PFSK-1 (cell line): ENCODE measurements around the gene NKAIN2.

Source experiments
- POLR2AphosphoS5 ChIP-seq: IDR thresholded peaks from 2 replicates; pipeline ENCODE4 v1.6.1; 2012; ENCODE audit warnings: low read depth, mild to moderate bottlenecking, control low read depth, low read length, moderate library complexity
- SIN3A ChIP-seq: IDR thresholded peaks from 2 replicates; pipeline ENCODE4 v1.6.1; 2012; ENCODE audit warnings: mild to moderate bottlenecking, low read length, moderate library complexity, borderline replicate concordance; ENCODE audit not compliant: insufficient read depth
- TAF1 ChIP-seq: IDR thresholded peaks from 2 replicates; pipeline ENCODE4 v1.6.1; 2012; ENCODE audit warnings: low read length, control low read depth, borderline replicate concordance; ENCODE audit not compliant: insufficient read depth
- TF ChIP-seq, protein P1 (sequence below), 2 experiments: IDR thresholded peaks; 2 replicates each; pipeline versions ENCODE4 v1.6.1 to v1.8.0; 2011 to 2012; ENCODE audit warnings: low read depth in 2 of 2, low read length in 2 of 2, control low read depth in 1 of 2, inconsistent platforms in 1 of 2, mild to moderate bottlenecking in 1 of 2, moderate library complexity in 1 of 2; ENCODE audit not compliant: insufficient read depth in 1 of 2

DNA sequence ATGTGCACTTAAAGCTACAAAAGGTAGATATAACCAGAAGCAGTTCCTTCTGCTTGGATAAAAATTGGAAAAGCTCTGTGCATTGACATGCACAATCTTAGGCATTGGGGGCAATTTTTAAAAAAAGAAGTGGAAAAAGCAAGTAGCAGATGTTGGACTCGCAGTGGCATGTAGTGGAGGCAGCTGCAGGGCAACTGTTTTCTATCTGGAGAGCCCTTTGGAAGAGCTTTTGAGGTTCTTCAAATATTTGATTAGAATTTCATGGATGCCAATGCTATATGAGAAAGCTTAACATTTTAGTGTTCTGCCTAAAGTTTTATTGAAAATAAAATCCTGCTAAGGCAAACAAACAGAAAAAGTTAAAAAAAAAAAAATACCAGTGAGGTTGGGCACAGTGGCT, 770.3 kb downstream of the NKAIN2 start:
- TF ChIP-seq TAF1 = no peak
- TF ChIP-seq, protein P1, sequence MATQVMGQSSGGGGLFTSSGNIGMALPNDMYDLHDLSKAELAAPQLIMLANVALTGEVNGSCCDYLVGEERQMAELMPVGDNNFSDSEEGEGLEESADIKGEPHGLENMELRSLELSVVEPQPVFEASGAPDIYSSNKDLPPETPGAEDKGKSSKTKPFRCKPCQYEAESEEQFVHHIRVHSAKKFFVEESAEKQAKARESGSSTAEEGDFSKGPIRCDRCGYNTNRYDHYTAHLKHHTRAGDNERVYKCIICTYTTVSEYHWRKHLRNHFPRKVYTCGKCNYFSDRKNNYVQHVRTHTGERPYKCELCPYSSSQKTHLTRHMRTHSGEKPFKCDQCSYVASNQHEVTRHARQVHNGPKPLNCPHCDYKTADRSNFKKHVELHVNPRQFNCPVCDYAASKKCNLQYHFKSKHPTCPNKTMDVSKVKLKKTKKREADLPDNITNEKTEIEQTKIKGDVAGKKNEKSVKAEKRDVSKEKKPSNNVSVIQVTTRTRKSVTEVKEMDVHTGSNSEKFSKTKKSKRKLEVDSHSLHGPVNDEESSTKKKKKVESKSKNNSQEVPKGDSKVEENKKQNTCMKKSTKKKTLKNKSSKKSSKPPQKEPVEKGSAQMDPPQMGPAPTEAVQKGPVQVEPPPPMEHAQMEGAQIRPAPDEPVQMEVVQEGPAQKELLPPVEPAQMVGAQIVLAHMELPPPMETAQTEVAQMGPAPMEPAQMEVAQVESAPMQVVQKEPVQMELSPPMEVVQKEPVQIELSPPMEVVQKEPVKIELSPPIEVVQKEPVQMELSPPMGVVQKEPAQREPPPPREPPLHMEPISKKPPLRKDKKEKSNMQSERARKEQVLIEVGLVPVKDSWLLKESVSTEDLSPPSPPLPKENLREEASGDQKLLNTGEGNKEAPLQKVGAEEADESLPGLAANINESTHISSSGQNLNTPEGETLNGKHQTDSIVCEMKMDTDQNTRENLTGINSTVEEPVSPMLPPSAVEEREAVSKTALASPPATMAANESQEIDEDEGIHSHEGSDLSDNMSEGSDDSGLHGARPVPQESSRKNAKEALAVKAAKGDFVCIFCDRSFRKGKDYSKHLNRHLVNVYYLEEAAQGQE (IDR thresholded peaks at IDR 0.05; ENCODE audit: insufficient read depth in 1 of 2, low read depth in 2 of 2, low read length in 2 of 2) = no peak
- no peak for TF ChIP-seq POLR2AphosphoS5
- no peak for TF ChIP-seq SIN3A
